OCI-LY7 (cell line): Measurements from ENCODE around the gene COL6A5.

Experiments
- EZH2phosphoT487 ChIP-seq: fragments of 200-600 bp; sonication (generic); IDR thresholded peaks from 2 replicates; pipeline ENCODE4 v1.6.1; 2018; ENCODE audit warnings: low read depth, borderline replicate concordance, mild to moderate bottlenecking, mixed run types, antibody characterized with exemption, low read length, moderate library complexity, mixed read lengths
- TF ChIP-seq, protein P1 (sequence below): fragments of 200-600 bp; sonication (generic); conservative IDR thresholded peaks from 2 replicates; pipeline ENCODE4 v1.5.1; 2014; ENCODE audit warnings: mild to moderate bottlenecking, antibody characterized with exemption, low read length, moderate library complexity, mixed read lengths

DNA sequence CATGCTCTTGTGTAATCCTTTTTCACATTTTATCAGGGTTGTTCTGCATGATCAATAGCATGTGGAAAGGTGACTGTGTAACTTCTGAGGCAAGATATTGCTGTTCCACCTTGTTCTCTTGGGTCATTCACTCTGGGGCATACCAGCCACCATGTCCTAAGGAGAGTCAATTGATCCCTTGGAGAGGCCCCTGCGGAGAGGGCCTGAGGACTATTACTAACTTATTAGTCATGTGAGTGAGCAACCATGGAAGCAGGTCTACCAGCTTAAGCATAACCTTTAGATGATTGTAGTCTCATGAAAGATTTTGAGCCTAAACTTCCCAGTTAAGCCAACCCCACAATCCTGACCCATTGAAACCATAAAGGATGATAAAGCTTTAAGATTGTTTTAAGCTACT is 22.0 kb upstream of the COL6A5 start:
- TF ChIP-seq, protein P1, sequence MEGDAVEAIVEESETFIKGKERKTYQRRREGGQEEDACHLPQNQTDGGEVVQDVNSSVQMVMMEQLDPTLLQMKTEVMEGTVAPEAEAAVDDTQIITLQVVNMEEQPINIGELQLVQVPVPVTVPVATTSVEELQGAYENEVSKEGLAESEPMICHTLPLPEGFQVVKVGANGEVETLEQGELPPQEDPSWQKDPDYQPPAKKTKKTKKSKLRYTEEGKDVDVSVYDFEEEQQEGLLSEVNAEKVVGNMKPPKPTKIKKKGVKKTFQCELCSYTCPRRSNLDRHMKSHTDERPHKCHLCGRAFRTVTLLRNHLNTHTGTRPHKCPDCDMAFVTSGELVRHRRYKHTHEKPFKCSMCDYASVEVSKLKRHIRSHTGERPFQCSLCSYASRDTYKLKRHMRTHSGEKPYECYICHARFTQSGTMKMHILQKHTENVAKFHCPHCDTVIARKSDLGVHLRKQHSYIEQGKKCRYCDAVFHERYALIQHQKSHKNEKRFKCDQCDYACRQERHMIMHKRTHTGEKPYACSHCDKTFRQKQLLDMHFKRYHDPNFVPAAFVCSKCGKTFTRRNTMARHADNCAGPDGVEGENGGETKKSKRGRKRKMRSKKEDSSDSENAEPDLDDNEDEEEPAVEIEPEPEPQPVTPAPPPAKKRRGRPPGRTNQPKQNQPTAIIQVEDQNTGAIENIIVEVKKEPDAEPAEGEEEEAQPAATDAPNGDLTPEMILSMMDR, result no peak
- TF ChIP-seq EZH2phosphoT487, result no peak
